ENCODE data around the gene CCNF.

- TF ChIP-seq CTCF (IDR thresholded peaks at IDR 0.05) (no peak), POLR2A (IDR thresholded peaks at IDR 0.05) (no peak)
Measured at GRCh38 chr16:2476345-2476720, 47.1 kb downstream of the CCNF start.

Data from thyroid gland (tissue), 4 donors.